ENCODE data around the gene ALDH6A1.

DNA sequence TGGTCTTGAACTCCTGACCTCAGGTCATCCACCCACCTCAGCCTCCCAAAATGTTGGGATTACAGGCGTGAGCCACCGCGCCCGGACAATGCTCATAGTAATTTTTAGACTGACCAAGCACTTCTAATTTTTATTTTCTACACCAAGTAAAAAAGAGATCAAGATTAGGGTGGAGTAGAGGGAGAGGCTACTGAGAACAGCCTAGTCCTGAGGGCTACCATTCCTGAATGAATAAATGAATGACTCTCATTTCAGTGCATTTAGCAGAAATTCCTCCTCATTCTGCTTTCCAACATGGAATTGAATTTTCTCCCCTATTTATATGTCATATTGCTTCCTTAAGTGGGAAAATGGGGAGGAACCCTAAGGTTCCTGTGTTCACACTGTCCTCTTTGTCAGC lies 38.7 kb downstream of the ALDH6A1 start:
- TF ChIP-seq, protein P1, sequence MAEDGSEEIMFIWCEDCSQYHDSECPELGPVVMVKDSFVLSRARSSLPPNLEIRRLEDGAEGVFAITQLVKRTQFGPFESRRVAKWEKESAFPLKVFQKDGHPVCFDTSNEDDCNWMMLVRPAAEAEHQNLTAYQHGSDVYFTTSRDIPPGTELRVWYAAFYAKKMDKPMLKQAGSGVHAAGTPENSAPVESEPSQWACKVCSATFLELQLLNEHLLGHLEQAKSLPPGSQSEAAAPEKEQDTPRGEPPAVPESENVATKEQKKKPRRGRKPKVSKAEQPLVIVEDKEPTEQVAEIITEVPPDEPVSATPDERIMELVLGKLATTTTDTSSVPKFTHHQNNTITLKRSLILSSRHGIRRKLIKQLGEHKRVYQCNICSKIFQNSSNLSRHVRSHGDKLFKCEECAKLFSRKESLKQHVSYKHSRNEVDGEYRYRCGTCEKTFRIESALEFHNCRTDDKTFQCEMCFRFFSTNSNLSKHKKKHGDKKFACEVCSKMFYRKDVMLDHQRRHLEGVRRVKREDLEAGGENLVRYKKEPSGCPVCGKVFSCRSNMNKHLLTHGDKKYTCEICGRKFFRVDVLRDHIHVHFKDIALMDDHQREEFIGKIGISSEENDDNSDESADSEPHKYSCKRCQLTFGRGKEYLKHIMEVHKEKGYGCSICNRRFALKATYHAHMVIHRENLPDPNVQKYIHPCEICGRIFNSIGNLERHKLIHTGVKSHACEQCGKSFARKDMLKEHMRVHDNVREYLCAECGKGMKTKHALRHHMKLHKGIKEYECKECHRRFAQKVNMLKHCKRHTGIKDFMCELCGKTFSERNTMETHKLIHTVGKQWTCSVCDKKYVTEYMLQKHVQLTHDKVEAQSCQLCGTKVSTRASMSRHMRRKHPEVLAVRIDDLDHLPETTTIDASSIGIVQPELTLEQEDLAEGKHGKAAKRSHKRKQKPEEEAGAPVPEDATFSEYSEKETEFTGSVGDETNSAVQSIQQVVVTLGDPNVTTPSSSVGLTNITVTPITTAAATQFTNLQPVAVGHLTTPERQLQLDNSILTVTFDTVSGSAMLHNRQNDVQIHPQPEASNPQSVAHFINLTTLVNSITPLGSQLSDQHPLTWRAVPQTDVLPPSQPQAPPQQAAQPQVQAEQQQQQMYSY (CRISPR knock-in tag; IDR thresholded peaks at IDR 0.05), result no peak
- TF ChIP-seq ESRRA (CRISPR knock-in tag; IDR thresholded peaks at IDR 0.05; ENCODE audit: borderline replicate concordance) (no peak), TP53 (CRISPR knock-in tag; IDR thresholded peaks at IDR 0.05) (no peak), CREB1 (CRISPR knock-in tag; IDR thresholded peaks at IDR 0.05) (no peak), FOXK1 (CRISPR knock-in tag; IDR thresholded peaks at IDR 0.05) (no peak), ZNF138 (CRISPR knock-in tag; conservative IDR thresholded peaks at IDR 0.05) (no peak), SP1 (CRISPR knock-in tag; conservative IDR thresholded peaks at IDR 0.05) (no peak), FOXJ3 (CRISPR knock-in tag; IDR thresholded peaks at IDR 0.05; ENCODE audit: borderline replicate concordance) (no peak), PRRX2 (CRISPR knock-in tag; IDR thresholded peaks at IDR 0.05) (no peak), SMAD3 (CRISPR knock-in tag; IDR thresholded peaks at IDR 0.05; ENCODE audit: borderline replicate concordance) (no peak)
- TF ChIP-seq, protein P2, sequence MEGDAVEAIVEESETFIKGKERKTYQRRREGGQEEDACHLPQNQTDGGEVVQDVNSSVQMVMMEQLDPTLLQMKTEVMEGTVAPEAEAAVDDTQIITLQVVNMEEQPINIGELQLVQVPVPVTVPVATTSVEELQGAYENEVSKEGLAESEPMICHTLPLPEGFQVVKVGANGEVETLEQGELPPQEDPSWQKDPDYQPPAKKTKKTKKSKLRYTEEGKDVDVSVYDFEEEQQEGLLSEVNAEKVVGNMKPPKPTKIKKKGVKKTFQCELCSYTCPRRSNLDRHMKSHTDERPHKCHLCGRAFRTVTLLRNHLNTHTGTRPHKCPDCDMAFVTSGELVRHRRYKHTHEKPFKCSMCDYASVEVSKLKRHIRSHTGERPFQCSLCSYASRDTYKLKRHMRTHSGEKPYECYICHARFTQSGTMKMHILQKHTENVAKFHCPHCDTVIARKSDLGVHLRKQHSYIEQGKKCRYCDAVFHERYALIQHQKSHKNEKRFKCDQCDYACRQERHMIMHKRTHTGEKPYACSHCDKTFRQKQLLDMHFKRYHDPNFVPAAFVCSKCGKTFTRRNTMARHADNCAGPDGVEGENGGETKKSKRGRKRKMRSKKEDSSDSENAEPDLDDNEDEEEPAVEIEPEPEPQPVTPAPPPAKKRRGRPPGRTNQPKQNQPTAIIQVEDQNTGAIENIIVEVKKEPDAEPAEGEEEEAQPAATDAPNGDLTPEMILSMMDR (IDR thresholded peaks at IDR 0.05), result no peak
- TF ChIP-seq, protein P3, sequence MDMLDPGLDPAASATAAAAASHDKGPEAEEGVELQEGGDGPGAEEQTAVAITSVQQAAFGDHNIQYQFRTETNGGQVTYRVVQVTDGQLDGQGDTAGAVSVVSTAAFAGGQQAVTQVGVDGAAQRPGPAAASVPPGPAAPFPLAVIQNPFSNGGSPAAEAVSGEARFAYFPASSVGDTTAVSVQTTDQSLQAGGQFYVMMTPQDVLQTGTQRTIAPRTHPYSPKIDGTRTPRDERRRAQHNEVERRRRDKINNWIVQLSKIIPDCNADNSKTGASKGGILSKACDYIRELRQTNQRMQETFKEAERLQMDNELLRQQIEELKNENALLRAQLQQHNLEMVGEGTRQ (CRISPR knock-in tag; IDR thresholded peaks at IDR 0.05), result no peak
- TF ChIP-seq, protein P4, sequence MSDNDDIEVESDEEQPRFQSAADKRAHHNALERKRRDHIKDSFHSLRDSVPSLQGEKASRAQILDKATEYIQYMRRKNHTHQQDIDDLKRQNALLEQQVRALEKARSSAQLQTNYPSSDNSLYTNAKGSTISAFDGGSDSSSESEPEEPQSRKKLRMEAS (CRISPR knock-in tag; IDR thresholded peaks at IDR 0.05), result no peak
- TF ChIP-seq, protein P5, sequence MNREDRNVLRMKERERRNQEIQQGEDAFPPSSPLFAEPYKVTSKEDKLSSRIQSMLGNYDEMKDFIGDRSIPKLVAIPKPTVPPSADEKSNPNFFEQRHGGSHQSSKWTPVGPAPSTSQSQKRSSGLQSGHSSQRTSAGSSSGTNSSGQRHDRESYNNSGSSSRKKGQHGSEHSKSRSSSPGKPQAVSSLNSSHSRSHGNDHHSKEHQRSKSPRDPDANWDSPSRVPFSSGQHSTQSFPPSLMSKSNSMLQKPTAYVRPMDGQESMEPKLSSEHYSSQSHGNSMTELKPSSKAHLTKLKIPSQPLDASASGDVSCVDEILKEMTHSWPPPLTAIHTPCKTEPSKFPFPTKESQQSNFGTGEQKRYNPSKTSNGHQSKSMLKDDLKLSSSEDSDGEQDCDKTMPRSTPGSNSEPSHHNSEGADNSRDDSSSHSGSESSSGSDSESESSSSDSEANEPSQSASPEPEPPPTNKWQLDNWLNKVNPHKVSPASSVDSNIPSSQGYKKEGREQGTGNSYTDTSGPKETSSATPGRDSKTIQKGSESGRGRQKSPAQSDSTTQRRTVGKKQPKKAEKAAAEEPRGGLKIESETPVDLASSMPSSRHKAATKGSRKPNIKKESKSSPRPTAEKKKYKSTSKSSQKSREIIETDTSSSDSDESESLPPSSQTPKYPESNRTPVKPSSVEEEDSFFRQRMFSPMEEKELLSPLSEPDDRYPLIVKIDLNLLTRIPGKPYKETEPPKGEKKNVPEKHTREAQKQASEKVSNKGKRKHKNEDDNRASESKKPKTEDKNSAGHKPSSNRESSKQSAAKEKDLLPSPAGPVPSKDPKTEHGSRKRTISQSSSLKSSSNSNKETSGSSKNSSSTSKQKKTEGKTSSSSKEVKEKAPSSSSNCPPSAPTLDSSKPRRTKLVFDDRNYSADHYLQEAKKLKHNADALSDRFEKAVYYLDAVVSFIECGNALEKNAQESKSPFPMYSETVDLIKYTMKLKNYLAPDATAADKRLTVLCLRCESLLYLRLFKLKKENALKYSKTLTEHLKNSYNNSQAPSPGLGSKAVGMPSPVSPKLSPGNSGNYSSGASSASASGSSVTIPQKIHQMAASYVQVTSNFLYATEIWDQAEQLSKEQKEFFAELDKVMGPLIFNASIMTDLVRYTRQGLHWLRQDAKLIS (CRISPR knock-in tag; IDR thresholded peaks at IDR 0.05; ENCODE audit: borderline replicate concordance), result no peak

All from WTC11 (cell line).